Mucosa of descending colon (tissue), 3 donors: Measurements from ENCODE around the gene ARL13B. TPM values are rescaled to one million over a fixed set of nuclear protein-coding genes. Genes with fewer than 3 reads are reported as not detected.

Source experiments
- ATAC-seq: fragments of 200-7000 bp; cut with Tn5 transposase; one replicate; pipeline ENCODE4 v1.9.1; 2020; ENCODE audit warnings: mild to moderate bottlenecking, moderate library complexity
- DNase-seq, 3 donors: peaks; one replicate each; pipeline ENCODE4 v3.0.0-alpha.2; 2020
- H3K36me3 ChIP-seq: fragments of 200-600 bp; one replicate; pipeline ENCODE4 v1.8.0; 2021; ENCODE audit warnings: low read depth, mild to moderate bottlenecking
- H3K4me1 ChIP-seq: fragments of 200-600 bp; one replicate; pipeline ENCODE4 v1.8.0; 2021; ENCODE audit warnings: low read depth, mild to moderate bottlenecking
- H3K4me3 ChIP-seq: fragments of 200-600 bp; one replicate; pipeline ENCODE4 v1.8.0; 2021; ENCODE audit warnings: mild to moderate bottlenecking
- H3K9me3 ChIP-seq: fragments of 200-600 bp; one replicate; pipeline ENCODE4 v1.8.0; 2021; ENCODE audit warnings: mild to moderate bottlenecking
- intact Hi-C, 2 donors: fragments of 100-400 bp; cut with DNase I in 1 of 2; cut with micrococcal nuclease in 1 of 2; formaldehyde crosslinking; loops; one replicate each; pipeline versions ENCODE4 v1.11.0 to v1.11.1; 2022; cut with DNase I, micrococcal nuclease
- total RNA-seq, 3 donors: library from RNA; stranded (reverse); fragmentation: NEBNext Ultra II Directional in 2 of 3; extraction: Animal tissue kit (Norgen Biotek cat#: 25700) in 2 of 3; gene quantifications; one replicate each; pipeline versions ENCODE4 v1.2.1 to v1.2.4, GENCODE V29; 2021 to 2023
- TF ChIP-seq, protein P1 (sequence below): fragments of 200-600 bp; IDR thresholded peaks from one replicate; pipeline ENCODE4 v1.8.0; 2022; ENCODE audit warnings: antibody characterized with exemption, mild to moderate bottlenecking
- donor health status: DM: no; HTN: no; CAD: no; lungs with moderate emphysema.
- donor health status: DM: no; HTN: no; CAD: no.
- donor health status: DM: no; HTN: yes; CAD: no.

The ARL13B gene
- total RNA-seq, 3 donors from 2014 or later = 2.6 to 9.1 (median 4.1) TPM

GRCh38 chr3:93973131-93974126, 6.5 kb upstream of the ARL13B start, which contains the start of gene PROS1:
TSS of gene PROS1 (minus strand) at chr3:93973896. CDS start at chr3:93973749, 147 bp downstream.
- Histone ChIP-seq H3K36me3 (no peaks in the 10 kb centered on the region), H3K9me3 (no peaks in the 10 kb centered on the region), H3K4me3 (no peak within 1 kb of the TSS), H3K4me1 (no peaks in the 10 kb centered on the region)
- DNase-seq (peak; percentile 82 to 85 (median 83)), ATAC-seq (peak; percentile 97)
- TF ChIP-seq, protein P1, sequence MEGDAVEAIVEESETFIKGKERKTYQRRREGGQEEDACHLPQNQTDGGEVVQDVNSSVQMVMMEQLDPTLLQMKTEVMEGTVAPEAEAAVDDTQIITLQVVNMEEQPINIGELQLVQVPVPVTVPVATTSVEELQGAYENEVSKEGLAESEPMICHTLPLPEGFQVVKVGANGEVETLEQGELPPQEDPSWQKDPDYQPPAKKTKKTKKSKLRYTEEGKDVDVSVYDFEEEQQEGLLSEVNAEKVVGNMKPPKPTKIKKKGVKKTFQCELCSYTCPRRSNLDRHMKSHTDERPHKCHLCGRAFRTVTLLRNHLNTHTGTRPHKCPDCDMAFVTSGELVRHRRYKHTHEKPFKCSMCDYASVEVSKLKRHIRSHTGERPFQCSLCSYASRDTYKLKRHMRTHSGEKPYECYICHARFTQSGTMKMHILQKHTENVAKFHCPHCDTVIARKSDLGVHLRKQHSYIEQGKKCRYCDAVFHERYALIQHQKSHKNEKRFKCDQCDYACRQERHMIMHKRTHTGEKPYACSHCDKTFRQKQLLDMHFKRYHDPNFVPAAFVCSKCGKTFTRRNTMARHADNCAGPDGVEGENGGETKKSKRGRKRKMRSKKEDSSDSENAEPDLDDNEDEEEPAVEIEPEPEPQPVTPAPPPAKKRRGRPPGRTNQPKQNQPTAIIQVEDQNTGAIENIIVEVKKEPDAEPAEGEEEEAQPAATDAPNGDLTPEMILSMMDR = no peak
- intact Hi-C loops = no loop called here

DNA sequence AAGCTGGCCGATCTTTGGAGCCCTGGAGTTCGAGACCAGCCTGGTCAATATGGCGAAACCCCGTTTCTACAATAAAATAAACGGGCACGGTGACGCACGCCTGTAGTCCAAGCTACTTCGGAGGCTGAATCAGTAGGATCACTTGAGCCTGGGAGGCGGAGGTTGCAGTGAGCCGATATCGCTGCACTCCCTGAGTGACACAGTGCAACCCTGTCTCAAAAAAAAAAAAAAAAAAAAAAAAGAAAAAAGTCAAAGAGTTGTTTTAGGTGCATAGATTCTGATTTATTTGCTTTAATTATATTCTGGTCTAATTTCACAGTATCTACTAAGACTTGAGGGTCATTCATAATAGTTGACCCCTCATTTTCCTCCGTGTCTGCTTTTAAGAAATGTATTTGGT, 1.7 kb downstream of the ARL13B start:
- Histone ChIP-seq H3K4me3 (no peak overlapping the region), H3K9me3 (no peaks in the 10 kb centered on the region), H3K4me1 (no peaks in the 10 kb centered on the region), H3K36me3 (no peaks in the 10 kb centered on the region)
- ATAC-seq (no peak), DNase-seq (no peak)
- intact Hi-C loops = no loop called here
- TF ChIP-seq, protein P1 = no peak

- intact Hi-C loops = no loop called here
These were observed 3.5 kb downstream of the ARL13B start for GRCh38 chr3:93983408-93983807.

GRCh38 chr3:93984618-93985017, 4.7 kb downstream of the ARL13B start:
- Histone ChIP-seq H3K36me3 (no peaks in the 10 kb centered on the region), H3K9me3 (no peaks in the 10 kb centered on the region), H3K4me1 (no peaks in the 10 kb centered on the region), H3K4me3 (no peak overlapping the region)
- ATAC-seq = no peak
- TF ChIP-seq, protein P1 = no peak
- DNase-seq = no peak
- intact Hi-C loops = no loop called here

More at GRCh38 chr3:93983408-93983807, 3.5 kb downstream of the ARL13B start:
- H3K4me1 ChIP-seq = no peaks in the 10 kb centered on the region
- no peaks in the 10 kb centered on the region for H3K36me3 ChIP-seq
- TF ChIP-seq, protein P1 = no peak
- H3K4me3 ChIP-seq = no peak overlapping the region
- no peaks in the 10 kb centered on the region for H3K9me3 ChIP-seq
- ATAC-seq = no peak
- DNase-seq = no peak

DNA sequence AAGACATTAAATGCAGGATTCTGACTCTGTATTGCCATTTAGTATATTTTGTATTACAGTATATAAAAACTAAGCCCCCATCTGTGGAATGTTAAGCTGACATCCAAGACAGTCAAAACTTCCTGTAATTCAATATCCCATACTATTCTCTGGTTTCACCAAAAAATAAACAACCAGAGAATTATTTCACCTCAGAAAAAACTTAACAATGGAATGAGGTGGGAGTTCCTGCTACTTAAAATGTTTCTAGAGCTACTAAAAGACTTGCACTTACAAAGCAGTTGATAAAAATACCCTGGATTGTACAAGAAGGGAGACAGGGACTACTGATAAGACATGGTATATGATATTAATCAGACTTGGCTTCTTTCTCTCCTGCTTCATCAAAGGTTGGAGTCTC, 8.3 kb downstream of the ARL13B start:
- no peaks in the 10 kb centered on the region for H3K36me3 ChIP-seq
- no peak for ATAC-seq
- no peak overlapping the region for H3K4me3 ChIP-seq
- TF ChIP-seq, protein P1 = no peak
- intact Hi-C loops = no loop called here
- no peak for DNase-seq
- no peaks in the 10 kb centered on the region for H3K4me1 ChIP-seq
- no peaks in the 10 kb centered on the region for H3K9me3 ChIP-seq
